Stimulated activated naive CD8-positive, alpha-beta T cell treated with anti-CD3 and anti-CD28 coated beads, Interleukin-15, amount 100 ng/mL, for 72 hours (primary cell): ENCODE measurements around the gene LZTFL1.

Source experiments
- ATAC-seq: fragments of 150-1000 bp; cut with Tn5 transposase; 2 replicates; pipeline ENCODE4 v1.10.0; 2021; ENCODE audit warnings: mild to moderate bottlenecking, moderate library complexity
- DNase-seq, 2 donors: peaks; one replicate each; pipeline ENCODE4 v3.0.0; 2021 to 2022
- H3K27ac Mint-ChIP-seq, 2 donors: one replicate each; pipeline ENCODE4 v1.8.0; 2022; ENCODE audit warnings: mild to moderate bottlenecking in 2 of 2, mixed read lengths in 2 of 2, moderate library complexity in 2 of 2
- H3K27me3 Mint-ChIP-seq: one replicate; pipeline ENCODE4 v1.8.0; 2022; ENCODE audit warnings: mixed read lengths
- H3K4me1 Mint-ChIP-seq: one replicate; pipeline ENCODE4 v1.8.0; 2022; ENCODE audit warnings: mild to moderate bottlenecking, mixed read lengths
- H3K4me3 Mint-ChIP-seq, 2 donors: one replicate each; pipeline ENCODE4 v1.8.0; 2022; ENCODE audit warnings: mild to moderate bottlenecking in 2 of 2, mixed read lengths in 2 of 2, moderate library complexity in 1 of 2
- H3K9me3 Mint-ChIP-seq, 2 donors: one replicate each; pipeline ENCODE4 v1.8.0; 2022; ENCODE audit warnings: mixed read lengths in 2 of 2

Gene LZTFL1

DNA sequence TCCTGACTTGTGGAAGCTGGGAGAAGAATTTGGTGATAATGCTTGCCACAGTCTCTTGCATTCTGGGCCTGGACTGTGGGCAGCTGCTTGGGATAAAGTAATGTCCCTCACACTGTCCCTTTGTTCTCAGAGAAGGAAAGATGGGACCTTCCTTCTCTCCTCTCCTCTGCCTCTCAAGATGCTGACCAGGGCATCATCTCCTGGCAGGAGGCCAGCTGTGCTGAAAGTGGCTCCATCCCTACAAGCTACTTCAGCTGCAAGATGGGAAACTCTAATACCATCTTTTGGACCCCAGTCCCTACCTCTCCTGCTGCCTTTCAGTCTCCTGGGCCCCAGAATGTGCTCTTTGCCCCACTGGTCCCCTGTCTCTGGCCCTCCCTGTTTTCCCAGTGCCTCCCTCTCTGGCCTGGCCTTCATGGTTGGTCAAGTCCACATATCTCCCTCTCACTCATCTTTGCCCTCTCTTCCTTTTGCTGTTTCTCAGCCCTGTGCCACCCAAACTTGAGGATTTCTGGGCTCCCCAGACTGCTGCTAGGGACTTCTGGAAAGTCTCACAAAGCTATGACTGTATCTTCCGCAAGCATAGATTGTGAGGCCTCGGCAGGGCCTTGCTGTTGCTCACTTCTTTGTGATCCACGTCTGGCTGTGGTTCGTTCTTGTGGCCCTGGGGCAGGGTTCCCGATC is 38.5 kb downstream of the LZTFL1 start:
- no peak overlapping the region for H3K4me3 Mint-ChIP-seq

GRCh38 chr3:45802146-45802545 is 39.8 kb downstream of the LZTFL1 start:
- Mint-ChIP-seq H3K4me1 (peaks cover 5% of the 10 kb centered on the region), H3K27me3 (peaks cover 49% of the 10 kb centered on the region), H3K27ac (no peak overlapping the region), H3K4me3 (no peak overlapping the region), H3K9me3 (no peaks in the 10 kb centered on the region)
- ATAC-seq = no peak
- DNase-seq = no peak

More for the DNA sequence above, 38.5 kb downstream of the LZTFL1 start:
- peaks cover 36% of the 10 kb centered on the region for H3K27me3 Mint-ChIP-seq
- DNase-seq = no peak
- no peaks in the 10 kb centered on the region for H3K9me3 Mint-ChIP-seq
- H3K4me1 Mint-ChIP-seq = peaks cover 5% of the 10 kb centered on the region
- H3K27ac Mint-ChIP-seq = no peak overlapping the region
- no peak for ATAC-seq

DNA sequence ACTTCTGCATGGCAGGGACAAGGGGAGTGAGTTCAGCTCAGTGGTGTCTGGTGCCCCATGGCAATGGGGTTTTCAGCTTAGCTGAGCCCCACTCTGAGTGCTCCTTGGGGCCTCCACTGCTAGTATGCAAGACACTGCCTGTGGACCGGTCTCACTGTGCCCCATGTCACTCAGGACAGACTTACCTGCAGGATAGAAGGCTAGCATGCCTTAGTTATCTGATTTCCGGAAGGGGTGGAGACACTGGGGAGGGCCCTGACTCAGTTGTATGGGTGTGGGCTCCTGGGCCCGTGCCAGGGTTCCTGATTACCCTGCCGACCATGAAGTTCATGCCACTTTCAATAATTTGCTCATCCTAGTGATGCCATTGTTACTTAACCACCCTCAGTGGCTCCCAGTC is 41.3 kb downstream of the LZTFL1 start:
- peaks cover 64% of the 10 kb centered on the region for H3K27me3 Mint-ChIP-seq
- no peaks in the 10 kb centered on the region for H3K9me3 Mint-ChIP-seq
- ATAC-seq (no peak), DNase-seq (no peak)
- no peak overlapping the region for H3K4me3 Mint-ChIP-seq
- peaks cover 13% of the 10 kb centered on the region for H3K4me1 Mint-ChIP-seq
- H3K27ac Mint-ChIP-seq = no peak overlapping the region

DNA sequence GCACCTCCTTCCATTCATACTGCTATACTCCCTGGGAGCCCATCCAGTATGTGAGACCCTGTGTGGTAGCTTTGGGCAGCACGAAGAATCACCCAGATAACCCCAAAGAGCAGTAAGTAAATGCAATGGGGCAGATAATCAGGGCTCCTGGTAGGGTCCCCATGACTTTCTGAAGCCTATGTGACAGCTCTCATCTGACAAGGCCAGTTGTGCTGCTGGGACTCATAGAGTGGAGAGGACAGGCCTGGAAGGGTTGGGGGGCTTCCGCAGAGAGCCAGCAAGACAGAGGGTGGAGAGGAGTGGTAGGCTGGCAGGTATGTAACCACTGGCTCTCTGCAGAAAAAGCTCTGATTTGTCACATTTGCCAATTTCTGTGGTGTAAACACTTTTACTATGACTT is 42.3 kb downstream of the LZTFL1 start:
- no peak for ATAC-seq
- H3K4me1 Mint-ChIP-seq = peaks cover 19% of the 10 kb centered on the region
- DNase-seq = no peak
- no peaks in the 10 kb centered on the region for H3K9me3 Mint-ChIP-seq
- no peak overlapping the region for H3K4me3 Mint-ChIP-seq
- no peak overlapping the region for H3K27ac Mint-ChIP-seq
- peaks cover 74% of the 10 kb centered on the region for H3K27me3 Mint-ChIP-seq

GRCh38 chr3:45798034-45798433 is 43.9 kb downstream of the LZTFL1 start:
- Mint-ChIP-seq H3K4me3 (no peak overlapping the region), H3K4me1 (peaks cover 19% of the 10 kb centered on the region), H3K27ac (no peak overlapping the region), H3K27me3 (peaks cover 78% of the 10 kb centered on the region), H3K9me3 (no peaks in the 10 kb centered on the region)
- DNase-seq (no peak), ATAC-seq (no peak)

- H3K27me3 Mint-ChIP-seq = peaks cover 77% of the 10 kb centered on the region
- ATAC-seq = peak; percentile 14
Measured at GRCh38 chr3:45796902-45797637, 44.8 kb downstream of the LZTFL1 start.

GRCh38 chr3:45795882-45796765 is 45.8 kb downstream of the LZTFL1 start, which contains the start of gene SLC6A20:
SLC6A20 (minus strand) TSS chr3:45796536; CDS start chr3:45796419, 117 bp downstream.
- Mint-ChIP-seq H3K27ac (no peak within 1 kb of the TSS), H3K4me3 (peak within 1 kb of the TSS; percentile 60 to 81), H3K9me3 (no peaks in the 10 kb centered on the region), H3K27me3 (peaks cover 78% of the 10 kb centered on the region), H3K4me1 (peaks cover 19% of the 10 kb centered on the region)
- DNase-seq (peak in 1 of 2 donors; percentile 20), ATAC-seq (peak; percentile 68)

More at GRCh38 chr3:45796902-45797637, 44.8 kb downstream of the LZTFL1 start:
- Mint-ChIP-seq H3K9me3 (no peaks in the 10 kb centered on the region), H3K27ac (no peak overlapping the region), H3K4me1 (peaks cover 19% of the 10 kb centered on the region), H3K4me3 (peak overlapping the region; percentile 57 to 81)
- no peak for DNase-seq

- Mint-ChIP-seq H3K4me1 (peaks cover 19% of the 10 kb centered on the region), H3K27ac (no peak overlapping the region), H3K9me3 (peaks cover 2 to 5% of the 10 kb centered on the region in 2 donors), H3K27me3 (peaks cover 84% of the 10 kb centered on the region), H3K4me3 (peak overlapping the region; percentile 60 to 81)
- DNase-seq = no peak
- ATAC-seq = no peak
Measured at GRCh38 chr3:45795509-45795881, 46.4 kb downstream of the LZTFL1 start.

DNA sequence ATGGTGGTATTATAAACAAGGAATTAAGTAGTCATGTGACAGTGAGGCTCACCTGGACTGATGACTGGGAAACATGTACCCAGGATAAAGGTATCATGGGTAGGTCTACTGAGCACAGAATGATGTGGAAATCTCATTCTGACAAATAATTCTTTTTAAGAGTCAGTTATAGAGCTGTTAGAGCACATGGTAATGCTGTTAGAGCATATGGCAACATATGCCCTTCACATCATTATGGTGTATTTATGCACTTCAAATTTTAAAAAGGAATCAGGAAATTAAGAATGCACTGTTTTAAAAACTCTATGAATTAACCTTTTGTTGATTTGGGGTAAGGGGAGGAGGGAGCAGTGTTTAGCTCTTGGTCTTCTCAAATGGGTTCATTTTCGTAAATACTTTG is 47.3 kb downstream of the LZTFL1 start:
- no peak for DNase-seq
- Mint-ChIP-seq H3K9me3 (peaks cover 8 to 13% of the 10 kb centered on the region in 2 donors), H3K27ac (no peak overlapping the region), H3K4me3 (no peak overlapping the region), H3K4me1 (peaks cover 19% of the 10 kb centered on the region), H3K27me3 (peaks cover 86% of the 10 kb centered on the region)
- ATAC-seq = no peak

DNA sequence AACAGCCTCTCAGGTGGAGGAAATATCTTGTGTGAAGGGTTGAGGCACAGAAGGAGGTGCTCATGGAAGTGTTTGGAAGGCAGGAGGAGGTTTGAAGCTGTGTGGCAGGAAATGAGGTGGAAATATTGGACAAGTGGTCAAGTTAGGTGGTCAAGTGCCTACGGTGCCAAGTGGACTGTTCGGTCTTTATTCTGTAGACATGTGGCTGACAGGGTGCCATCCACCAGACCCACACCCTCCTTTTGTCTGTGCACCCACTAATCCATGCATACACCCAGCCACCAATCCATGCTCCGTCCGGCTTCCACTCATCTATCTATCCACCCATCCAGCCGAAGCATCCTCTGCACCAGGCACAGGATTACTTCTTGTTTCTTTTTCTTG is 47.8 kb downstream of the LZTFL1 start:
- Mint-ChIP-seq H3K4me1 (peaks cover 19% of the 10 kb centered on the region), H3K27me3 (peaks cover 81% of the 10 kb centered on the region), H3K4me3 (no peak overlapping the region), H3K9me3 (peaks cover 9 to 14% of the 10 kb centered on the region in 2 donors), H3K27ac (no peak overlapping the region)
- no peak for ATAC-seq
- DNase-seq = no peak

DNA sequence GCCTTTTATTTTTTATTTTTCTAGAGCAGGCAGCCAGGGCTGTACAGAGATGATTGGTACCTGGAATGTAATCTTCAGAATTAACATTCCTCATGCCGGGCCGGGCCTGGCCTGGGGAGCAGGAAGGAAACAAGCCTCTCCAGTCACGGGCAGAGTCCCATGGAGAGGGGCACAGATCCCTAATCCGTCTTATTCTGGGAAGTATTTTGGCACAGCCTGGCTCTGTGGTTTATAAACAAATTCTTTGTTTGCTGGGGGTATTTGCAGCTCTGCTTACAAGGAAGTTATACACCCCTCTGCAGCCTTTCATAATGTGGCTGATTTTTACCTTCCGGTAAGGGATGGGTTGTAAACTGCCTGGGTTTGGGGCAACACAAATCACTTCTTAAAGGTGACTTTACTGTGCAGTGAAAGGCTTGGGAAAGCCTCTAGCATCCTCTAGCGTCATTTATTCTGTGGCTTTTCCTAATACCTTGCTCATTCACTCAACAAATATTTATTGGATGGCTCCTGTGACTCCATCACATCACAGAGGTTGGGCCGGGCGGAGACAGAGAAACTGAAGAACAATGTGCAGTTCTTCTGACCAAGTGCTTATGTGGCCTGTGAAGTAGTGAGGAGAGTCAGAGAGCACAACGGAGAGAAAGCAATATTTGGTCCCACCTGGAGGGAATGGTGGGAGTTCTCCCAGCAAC is 48.3 kb downstream of the LZTFL1 start:
- DNase-seq = no peak
- Mint-ChIP-seq H3K27ac (no peak overlapping the region), H3K27me3 (peaks cover 76% of the 10 kb centered on the region), H3K4me1 (peaks cover 19% of the 10 kb centered on the region), H3K4me3 (no peak overlapping the region), H3K9me3 (peaks cover 9 to 14% of the 10 kb centered on the region in 2 donors)
- no peak for ATAC-seq

DNA sequence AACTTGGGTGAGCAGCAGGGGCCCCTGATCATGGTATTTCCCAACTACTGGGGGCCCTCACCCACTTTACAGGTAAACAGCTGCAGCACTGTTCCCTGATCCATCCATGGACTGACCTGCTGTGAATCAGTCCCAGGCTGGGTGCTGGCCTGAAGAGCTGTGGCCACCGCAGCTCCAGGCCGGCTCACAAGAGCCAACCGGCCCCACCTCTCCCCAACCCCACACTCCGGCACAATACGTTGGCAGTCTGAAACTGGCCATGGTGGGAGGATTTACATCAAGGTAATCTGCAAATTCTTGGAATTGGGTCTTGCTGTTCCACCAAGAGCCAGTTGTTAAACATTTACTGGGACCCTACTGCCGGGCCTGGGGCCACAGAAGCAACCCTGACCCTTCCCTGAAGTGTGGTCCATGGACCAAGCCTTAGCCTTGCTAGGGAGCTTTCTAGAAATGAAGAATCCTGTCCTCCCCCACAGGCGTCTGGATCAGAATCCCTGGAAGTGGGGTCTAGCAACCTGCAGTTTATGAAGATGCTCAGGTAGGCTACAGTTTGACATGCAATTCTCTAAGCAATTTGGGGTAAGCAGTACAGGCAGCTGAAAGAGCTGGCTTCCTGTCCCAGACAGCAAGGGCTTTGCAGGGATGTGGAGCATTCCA is 49.3 kb downstream of the LZTFL1 start:
- Mint-ChIP-seq H3K4me1 (peaks cover 19% of the 10 kb centered on the region), H3K27me3 (peaks cover 69% of the 10 kb centered on the region), H3K27ac (no peak overlapping the region), H3K4me3 (no peak overlapping the region), H3K9me3 (peaks cover 9 to 18% of the 10 kb centered on the region in 2 donors)
- no peak for ATAC-seq
- DNase-seq = no peak

GRCh38 chr3:45792036-45792435 is 49.9 kb downstream of the LZTFL1 start:
- Mint-ChIP-seq H3K9me3 (peaks cover 9 to 19% of the 10 kb centered on the region in 2 donors), H3K27me3 (peaks cover 69% of the 10 kb centered on the region), H3K27ac (no peak overlapping the region), H3K4me3 (no peak overlapping the region), H3K4me1 (peaks cover 18% of the 10 kb centered on the region)
- ATAC-seq = no peak
- DNase-seq = no peak

DNA sequence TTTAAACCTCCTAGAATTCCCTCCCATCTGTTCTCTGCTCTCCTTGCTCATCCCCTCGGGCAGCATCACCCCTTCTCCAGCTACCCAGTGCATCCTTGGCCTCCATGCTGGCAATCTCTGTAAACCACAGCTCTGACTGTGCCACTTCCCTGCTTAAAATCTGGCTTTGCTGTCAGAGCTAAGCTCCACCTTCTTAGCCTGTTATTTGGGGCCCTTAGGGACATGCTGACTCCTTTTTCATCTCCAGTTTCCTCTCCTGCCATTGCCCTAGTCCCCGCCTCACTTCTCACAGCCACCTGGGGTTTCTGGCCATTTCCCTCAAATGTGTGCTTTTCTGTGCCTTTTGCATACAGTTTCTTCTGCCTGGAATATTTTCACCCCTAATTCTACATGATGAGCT is 51.3 kb downstream of the LZTFL1 start:
- Mint-ChIP-seq H3K4me3 (no peak overlapping the region), H3K4me1 (peaks cover 6% of the 10 kb centered on the region), H3K27ac (no peak overlapping the region), H3K27me3 (peaks cover 59% of the 10 kb centered on the region), H3K9me3 (peaks cover 9 to 19% of the 10 kb centered on the region in 2 donors)
- no peak for ATAC-seq
- no peak for DNase-seq
